GM19438 (cell line): ENCODE results near the gene PLCH1.

Experiments
- ATAC-seq: cut with Tn5 transposase; IDR thresholded peaks from one replicate; pipeline ENCODE4 v1.9.1; 2021; ENCODE audit warnings: low read depth; ENCODE audit not compliant: unreplicated experiment

PLCH1 gene

DNA sequence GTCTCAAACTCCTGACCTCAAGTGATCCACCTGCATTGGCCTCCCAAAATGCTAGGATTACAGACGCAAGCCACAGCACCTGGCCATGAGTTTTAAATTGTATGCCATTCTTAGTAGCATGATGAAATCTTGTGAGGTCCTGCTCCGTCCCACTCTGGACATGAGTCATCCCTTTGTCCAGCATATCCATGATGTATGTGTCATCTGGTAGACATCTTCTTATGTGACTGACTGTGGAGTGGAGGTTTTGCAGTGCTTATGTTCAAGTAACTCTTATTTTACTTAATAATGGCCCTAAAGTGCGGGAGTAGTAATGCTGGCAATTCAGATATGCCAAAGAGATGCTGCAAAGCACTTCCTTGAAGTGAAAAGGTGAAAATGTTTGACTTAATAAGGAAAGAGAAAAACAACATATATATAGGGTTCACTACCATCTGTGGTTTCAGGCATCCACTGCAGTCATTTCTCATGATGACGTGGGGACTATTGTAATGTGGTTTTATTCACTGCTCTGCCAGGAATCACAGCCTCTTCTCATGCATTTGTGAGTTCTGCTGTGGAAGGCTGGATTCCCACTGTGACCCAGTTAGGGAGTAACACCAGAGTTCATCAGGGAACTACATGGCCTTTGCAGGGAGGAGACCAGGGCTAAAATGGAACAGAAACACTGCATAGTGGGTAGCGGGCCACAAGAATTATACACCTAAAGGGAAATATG lies 246.8 kb downstream of the PLCH1 start:
- ATAC-seq: no peak

DNA sequence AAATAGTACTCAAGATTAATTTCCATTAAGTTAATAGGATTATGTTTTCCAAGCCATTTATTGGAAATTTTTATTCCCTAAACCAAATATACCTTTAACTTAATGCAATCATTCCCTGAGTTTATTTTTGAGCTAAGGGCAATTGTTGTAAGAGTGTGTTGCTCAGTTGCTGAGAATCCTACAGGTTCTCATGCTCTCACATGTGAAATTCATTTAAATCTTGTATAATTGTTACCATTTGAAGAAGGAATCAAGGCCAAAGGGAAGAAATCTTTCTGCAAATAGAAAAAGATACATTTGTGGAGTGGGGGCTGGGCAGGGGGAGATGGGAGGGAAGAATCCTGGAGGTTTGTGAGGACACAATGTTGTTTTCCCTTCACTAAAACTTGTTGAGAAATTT lies 248.7 kb downstream of the PLCH1 start:
- no peak for ATAC-seq

DNA sequence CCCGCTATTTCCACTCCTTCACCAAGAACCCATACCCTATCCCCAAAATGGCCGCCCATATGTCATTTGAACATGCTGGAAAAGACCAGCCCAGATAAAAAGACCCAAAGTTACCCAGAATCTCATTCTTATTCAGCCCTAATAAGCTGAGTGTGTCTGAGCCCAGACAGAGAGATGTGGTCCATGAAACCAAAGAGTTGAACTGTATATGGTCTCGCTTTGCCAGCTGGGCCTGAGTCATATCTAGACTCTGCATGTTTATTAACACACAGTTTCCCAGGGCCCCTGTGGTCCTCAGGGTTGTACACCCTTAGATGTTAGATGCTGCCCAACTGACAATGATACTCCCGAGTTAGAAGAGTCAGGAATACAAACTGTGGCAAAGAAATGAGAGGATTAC lies 249.5 kb downstream of the PLCH1 start:
- ATAC-seq: peak; percentile 86

DNA sequence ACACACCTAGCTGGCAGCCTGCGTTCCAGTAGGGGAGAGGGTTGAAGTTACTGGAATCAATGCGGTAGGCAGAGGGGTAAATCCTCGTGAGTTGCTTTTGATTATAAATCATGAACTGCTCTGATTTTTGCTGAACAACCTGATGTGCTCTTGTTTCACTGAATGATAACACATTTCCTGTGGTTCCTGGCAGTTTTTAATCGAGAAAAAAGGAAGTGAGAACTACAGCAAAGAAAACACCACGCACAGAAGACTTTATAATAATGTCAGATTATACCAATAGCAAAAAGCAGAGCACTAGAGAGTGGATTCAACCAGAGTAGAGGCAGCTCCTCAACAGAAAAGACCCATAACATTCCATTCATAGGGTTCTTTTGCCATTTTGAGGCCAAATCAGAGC lies 250.5 kb downstream of the PLCH1 start:
- ATAC-seq: peak; percentile 43

DNA sequence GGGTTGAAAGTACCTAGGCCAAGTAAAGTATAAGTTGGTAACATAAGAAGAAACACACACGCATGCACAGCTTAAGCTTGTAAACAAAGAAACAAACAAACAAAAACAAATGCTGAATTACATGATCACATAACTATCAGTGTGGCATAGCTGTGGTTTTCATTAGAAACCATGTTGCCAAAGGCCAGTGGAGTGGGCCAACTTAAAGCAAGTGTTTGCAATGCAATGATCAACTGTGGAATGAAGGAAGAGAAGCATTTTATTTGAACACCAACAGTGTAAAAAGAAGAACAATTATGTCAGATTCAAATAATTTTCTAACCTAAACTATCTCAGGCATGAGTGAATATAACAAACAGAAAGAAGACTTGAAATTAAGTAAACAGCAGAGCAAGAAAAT lies 252.0 kb downstream of the PLCH1 start:
- ATAC-seq: no peak

DNA sequence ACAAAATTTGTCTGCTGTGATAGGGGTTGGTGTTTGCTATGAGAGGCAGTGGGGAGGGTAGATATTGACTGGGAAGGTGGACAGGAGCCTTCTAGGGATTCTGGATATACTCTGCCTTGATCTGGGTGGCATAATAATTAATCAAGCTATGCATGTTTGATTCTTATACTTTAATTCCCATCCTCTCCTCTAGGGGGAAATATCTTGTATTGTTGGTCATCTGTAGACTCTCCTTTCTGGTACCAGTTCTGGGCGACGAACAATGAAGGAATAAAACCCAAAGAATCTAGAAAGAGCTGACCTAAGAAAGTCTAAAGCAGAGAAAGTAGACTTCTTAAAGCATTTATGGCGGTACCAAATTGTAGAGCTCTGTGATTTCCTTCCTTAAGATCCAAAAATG lies 253.2 kb downstream of the PLCH1 start:
- no peak for ATAC-seq

DNA sequence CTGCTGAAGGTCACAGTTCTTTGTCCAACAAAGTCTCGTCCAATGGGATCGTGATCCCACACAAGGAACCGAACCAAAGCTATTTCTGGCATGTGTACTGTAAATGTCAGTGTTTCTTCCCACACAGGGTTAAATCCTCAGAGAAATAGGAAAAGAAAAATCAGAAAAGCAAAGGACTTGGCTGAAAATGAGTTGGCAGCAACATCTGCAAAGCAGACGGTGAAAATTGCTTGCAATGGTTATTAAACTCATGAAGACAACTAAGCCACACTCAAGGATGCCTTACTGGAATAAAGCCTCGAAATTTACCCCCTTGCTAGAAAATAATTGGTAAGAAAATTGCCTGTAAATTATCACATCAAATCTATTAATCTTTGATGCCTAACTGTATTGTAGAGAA lies 256.2 kb downstream of the PLCH1 start:
- ATAC-seq: no peak

DNA sequence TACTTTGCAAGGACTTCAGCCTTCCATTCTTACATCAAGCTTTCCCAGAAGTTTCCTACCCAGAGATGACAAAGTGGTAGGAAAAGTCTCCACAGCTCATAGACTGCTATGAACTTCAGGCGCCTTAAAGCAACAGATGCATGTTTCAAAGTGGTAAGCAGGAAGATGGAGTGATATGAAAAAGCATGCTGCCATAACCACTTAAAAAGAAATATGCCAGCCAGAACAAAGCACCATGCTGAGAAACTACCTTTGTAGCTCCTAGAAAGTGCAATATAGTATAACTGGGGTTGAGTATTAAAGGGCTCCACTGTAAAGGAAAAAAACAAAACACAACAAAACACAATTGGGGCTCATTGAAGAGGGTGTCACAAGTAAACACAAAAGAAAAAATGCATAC lies 259.0 kb downstream of the PLCH1 start:
- no peak for ATAC-seq

DNA sequence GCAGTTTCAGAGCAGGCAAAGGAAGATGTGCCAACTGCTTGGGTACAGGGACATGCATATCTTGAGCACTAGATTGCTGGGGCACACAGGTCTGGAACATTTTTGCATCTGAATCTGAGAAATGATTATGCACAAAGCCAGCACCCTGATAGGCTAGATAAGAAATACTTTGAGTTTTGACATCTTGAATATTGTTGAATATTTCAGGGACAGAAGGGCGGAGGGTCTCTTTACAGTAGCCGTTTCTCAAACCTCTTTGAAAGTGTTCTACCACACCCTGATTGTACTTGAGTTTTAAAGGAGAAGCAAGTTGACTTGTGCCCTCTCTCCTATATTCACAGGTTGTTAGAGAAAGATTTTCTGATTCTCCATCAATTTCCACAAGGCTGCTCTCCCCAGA lies 263.3 kb downstream of the PLCH1 start:
- no peak for ATAC-seq

DNA sequence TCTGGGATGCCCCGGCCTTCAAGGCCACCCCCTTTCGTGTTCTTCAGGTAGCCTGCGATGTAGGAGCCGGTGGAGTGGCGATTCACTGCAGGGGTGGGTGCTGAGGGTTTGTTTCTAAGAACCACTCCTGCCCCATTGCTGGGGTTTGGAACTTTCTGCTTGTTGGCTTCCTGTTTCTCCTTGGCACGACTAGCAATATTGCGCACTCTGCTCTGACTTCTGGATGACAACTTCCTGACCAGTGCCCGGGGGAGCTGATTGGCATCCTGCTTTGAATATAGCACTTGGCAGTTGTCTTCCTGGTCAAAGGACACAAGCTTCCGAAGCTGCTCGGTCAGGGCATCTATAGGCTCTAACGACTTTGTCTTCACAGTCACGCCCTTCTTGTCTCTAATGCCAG lies 263.8 kb downstream of the PLCH1 start:
- no peak for ATAC-seq

DNA sequence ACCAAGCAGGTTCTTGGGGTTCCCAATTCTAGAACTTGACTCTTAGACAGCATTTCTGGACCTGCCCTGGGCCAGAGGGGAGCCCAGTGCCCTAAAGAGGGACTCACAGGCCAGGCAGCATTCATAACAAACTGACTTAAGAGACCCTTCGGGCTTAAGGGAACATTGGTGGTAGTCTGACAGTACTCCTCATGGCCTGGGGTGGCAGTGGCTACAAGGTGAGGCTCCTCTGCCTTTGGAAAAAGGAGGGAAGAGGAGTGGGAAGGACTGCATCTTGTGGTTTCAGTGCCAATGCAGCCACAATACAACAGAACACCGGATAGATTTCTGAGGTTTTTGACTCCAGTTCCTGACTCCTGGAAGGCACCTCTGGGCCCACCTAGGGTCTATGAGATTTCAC lies 279.2 kb downstream of the PLCH1 start:
- ATAC-seq: no peak

DNA sequence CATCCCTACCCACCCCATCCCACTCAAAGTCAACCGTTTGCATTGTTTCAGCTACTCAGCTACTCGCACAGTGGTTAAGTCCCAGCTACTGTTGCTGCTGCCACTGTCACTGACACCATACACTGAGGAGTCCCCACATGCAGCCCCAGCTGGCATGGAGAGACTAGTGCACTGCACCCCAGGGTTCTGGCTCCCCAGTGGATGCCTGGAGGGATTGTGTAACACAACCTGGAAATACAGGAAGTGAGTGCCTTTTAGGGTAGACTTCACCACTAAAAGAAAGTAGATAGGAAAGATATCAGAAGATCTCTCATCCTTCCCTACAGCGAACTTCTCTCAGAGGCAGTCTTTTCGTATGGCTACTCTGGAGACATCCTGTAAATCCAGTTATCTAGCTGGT lies 282.2 kb downstream of the PLCH1 start:
- no peak for ATAC-seq

DNA sequence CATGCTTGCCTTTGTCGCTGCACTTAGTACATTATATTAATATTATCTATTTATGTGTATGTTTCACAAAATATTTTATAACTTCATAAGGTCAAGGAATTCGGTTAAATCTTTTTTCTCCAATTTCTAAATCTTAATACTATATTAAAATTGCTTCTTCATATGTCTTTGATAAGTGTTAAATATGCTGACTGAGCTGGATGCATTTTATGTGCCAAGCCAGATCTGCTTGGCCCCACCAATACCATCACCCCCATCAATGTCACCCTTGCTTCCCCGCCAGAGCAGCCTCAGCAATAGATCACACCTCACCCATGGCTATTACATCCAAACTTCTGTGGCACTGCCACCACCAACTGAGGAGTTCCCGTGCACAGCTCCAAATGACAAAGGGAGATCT lies 287.3 kb downstream of the PLCH1 start:
- no peak for ATAC-seq

DNA sequence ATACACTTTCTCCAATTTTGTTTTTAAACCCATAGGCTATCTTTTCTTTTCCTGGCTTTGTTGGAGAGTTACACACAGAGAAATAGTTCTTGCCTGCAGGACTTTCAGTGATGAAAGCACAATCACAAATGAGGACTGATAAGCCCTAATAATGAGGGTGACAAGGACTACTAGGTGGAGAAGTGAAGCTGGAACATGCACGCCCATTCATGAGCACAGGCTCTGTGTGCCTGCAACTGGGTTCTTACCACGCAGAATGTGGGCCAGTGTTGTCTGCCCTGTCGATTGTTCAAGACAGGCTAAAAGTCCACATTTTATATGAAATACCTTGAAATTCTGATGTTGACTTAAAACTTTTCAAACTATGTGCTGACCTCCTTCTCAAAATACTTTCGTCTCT lies 289.1 kb downstream of the PLCH1 start:
- no peak for ATAC-seq

DNA sequence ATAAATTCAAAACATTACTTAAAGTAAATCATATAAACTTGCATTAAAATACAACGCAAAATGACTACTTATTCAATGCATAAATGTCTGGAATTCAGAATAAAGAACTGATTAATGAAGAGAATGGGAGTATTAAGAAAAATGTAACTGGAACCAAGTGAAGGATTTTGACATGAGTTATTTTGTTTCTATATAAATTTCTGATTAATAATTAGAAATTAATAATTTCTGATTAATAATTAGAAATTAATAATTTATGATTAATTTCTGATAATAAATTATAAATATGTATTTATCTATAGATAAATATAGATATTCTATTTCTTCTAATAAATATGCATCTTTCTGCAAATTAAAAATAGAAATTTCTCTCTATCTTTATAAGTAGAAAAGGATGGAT lies 291.4 kb downstream of the PLCH1 start:
- no peak for ATAC-seq

DNA sequence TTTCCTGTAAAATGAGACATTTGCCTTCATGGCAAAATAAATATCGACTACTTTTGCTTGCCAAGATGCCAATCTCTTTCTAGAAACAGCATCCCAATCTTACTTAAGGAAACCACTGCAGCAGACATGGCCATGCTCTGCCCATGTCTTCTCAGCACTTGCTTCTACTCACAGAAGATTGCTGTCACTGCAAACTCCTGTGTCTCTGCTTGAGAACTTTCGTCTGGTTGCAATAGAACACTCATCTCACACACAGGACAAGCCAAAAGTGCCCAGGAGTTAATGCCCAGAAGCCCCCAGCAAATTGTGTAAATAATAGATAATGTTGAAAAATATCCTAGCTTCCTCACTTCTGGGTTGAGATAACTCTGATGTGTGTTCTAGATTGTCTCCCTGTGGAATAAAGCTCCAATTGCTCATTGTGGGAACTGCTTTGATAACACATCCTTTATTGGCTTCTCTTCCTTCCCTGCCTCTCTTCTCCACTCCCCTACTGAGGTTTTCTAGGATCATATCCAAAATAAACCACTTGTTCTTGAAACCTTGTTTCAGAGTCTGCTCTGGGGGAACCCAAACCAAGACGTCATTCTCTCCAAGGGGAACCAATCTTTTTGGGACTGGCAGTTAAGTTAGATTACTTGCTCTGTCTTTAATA lies 295.1 kb downstream of the PLCH1 start:
- no peak for ATAC-seq

DNA sequence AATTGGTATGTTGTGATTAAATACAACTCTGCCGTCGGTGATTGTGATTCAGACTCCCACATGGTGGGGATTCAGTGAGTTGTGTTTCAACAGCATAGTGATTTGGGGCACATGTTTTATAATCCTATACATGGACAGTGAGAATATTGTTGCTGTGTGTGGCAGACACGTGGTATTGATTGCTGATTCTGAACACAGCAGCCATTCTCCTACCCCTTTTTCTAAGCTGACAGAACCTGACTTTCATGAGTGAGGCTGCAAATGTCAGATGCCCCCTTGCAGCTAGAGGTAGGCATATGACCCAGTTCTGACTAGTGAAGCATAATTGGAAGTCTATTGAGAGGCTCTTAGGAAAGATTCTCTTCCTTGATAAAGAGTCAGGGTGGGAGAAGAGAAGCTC lies 296.3 kb downstream of the PLCH1 start:
- no peak for ATAC-seq

DNA sequence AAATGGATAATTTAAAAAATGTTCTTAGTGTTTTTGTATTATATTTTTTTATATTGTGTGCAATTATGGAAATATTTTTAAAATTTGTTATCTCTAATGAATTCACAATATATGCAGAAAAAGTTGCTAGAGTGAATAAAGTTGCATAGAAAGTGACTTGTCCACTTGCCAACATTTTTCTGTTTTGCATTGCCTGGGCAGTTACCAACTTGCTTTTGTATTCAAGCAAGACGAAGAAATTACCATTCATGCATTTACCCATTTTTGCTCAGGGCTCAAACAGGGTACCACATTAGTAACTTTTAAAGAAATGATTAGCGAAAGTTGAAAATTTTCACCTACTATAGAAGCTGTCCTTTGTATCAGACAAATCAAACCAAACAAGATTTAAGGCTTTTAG lies 298.5 kb downstream of the PLCH1 start:
- no peak for ATAC-seq

DNA sequence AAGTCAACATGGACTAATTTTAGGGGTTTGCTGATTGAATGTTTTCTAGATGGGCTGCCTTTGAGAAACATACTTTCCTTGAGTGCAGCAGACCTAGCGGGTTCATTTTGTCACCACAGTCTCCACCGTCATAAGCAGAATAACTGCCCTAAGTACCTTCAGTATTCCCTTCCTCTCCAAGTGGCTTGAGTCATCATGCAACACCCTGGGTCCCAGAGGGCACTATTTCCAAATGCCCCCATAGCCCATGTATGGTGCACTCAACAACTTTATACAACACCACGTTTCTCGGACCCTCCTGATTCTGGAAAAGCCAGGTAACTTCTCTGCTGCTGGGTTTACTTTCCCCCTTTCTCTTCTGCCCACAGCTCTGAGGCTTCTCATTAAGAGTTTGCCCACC lies 300.1 kb downstream of the PLCH1 start:
- no peak for ATAC-seq

DNA sequence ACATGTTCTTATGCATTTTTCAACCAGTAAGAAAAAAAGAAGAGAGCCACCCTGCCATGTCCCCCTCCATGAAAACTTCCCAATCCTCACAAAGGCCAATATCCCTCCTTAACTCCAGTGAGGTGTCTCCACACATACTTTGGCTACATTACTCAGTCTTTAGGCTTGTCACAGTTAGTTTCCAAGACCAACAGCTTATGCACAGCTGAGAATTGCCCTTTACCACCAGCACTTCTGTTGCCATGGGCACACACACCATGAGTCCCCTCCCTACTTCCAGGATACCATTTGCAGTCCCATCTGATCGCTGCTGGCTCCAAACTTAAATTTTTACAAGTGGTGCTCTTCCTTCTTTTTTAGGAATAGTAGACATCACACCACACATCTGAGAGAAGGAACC lies 301.1 kb downstream of the PLCH1 start:
- no peak for ATAC-seq

DNA sequence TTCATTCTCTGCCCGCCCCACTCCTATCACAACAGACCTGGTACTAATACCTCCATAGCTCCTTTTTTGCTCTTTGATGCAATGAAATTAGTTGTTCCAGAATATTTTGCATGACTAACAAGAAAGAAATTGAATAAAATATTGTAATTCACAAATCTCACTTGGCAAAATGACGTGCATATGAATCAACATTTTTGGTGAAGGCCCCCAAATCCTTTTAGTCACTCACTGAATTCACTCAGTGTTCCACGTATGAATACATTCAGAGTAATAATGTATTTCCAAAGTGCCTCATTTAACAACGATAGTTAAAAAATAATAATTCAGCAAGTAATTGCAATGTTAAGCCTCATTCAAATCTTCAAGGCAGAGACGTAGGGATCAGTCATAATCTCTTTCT lies 302.8 kb downstream of the PLCH1 start:
- no peak for ATAC-seq

DNA sequence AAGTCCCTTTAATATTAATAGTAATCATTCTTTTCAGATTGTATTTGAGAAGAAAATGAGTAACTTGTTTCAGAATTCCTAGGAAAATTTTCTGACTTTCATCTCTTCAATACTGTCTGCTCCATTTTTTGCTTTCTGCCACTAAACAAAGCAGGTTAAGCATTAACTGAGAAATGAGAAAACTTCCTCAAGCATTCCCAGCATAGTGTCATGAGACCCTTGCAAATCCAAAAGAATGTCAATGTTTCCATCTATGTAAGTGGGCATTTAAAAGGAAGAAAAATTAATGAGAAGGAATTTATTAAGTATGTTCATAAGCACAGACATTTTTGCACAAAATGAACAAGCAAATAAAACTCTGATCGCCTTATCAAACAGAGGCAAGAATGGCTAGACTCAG lies 303.4 kb downstream of the PLCH1 start:
- ATAC-seq: no peak

DNA sequence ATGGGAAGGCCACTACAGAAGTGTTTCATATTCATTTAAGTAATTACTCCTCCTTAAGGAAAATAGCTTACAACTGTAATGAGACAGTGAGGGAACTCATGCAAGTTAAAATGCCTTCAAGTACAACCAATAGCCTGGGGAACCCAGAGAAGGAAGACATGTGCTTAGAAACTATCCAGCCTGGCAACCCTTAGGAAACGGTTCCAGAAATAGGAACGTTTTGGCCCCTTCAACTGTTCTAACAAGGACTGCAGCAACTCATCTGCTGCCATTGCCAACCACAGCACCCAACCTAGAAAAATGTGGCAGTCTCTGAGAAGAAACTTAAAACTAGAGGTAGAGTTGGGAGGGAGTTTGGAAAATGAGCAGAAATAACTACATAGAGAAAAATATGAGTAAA lies 303.8 kb downstream of the PLCH1 start:
- no peak for ATAC-seq
